Measurements from ENCODE around the gene RCSD1.

GRCh38 chr1:167592475-167592874 is 37.6 kb upstream of the RCSD1 start:
- TF ChIP-seq, protein P1, sequence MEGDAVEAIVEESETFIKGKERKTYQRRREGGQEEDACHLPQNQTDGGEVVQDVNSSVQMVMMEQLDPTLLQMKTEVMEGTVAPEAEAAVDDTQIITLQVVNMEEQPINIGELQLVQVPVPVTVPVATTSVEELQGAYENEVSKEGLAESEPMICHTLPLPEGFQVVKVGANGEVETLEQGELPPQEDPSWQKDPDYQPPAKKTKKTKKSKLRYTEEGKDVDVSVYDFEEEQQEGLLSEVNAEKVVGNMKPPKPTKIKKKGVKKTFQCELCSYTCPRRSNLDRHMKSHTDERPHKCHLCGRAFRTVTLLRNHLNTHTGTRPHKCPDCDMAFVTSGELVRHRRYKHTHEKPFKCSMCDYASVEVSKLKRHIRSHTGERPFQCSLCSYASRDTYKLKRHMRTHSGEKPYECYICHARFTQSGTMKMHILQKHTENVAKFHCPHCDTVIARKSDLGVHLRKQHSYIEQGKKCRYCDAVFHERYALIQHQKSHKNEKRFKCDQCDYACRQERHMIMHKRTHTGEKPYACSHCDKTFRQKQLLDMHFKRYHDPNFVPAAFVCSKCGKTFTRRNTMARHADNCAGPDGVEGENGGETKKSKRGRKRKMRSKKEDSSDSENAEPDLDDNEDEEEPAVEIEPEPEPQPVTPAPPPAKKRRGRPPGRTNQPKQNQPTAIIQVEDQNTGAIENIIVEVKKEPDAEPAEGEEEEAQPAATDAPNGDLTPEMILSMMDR (conservative IDR thresholded peaks at IDR 0.05; ENCODE audit: low read depth, low read length): no peak
- no peak for TF ChIP-seq EZH2 (IDR thresholded peaks at IDR 0.05; ENCODE audit: borderline replicate concordance, low read depth, low read length, poor library complexity, severe bottlenecking)

Data from A673 (cell line).